Left lung (tissue), 10 donors: ENCODE results near the gene TBPL2. TPM values are rescaled to one million over a fixed set of nuclear protein-coding genes. Genes with fewer than 3 reads are reported as not detected.

ENCODE experiments used
- ATAC-seq: fragments of 200-7000 bp; cut with Tn5 transposase; one replicate; pipeline ENCODE4 v1.9.1; 2020; ENCODE audit warnings: moderate library complexity
- DNase-seq, 4 donors: peaks; one replicate each; pipeline ENCODE4 v3.0.0-alpha.2; 2013 to 2020
- H3K27ac ChIP-seq, 2 donors: fragments of 200-600 bp; sonication (generic) in 1 of 2; one replicate each; pipeline versions ENCODE4 v1.5.0 to v1.8.0; 2020 to 2021
- H3K27me3 ChIP-seq, 2 donors: fragments of 200-600 bp; sonication (generic) in 1 of 2; one replicate each; pipeline versions ENCODE4 v1.5.0 to v1.8.0; 2020 to 2021
- H3K36me3 ChIP-seq, 2 donors: fragments of 200-600 bp; sonication (generic) in 1 of 2; one replicate each; pipeline versions ENCODE4 v1.5.0 to v1.8.0; 2020 to 2021
- H3K4me1 ChIP-seq, 2 donors: fragments of 200-600 bp; one replicate each; pipeline ENCODE4 v1.8.0; 2021
- H3K4me3 ChIP-seq, 2 donors: fragments of 200-600 bp; sonication (generic) in 1 of 2; one replicate each; pipeline versions ENCODE4 v1.5.0 to v1.8.0; 2020 to 2021; ENCODE audit warnings: mild to moderate bottlenecking in 1 of 2
- H3K9me3 ChIP-seq, 2 donors: fragments of 200-600 bp; sonication (generic) in 1 of 2; one replicate each; pipeline versions ENCODE4 v1.5.0 to v1.8.0; 2020 to 2021
- intact Hi-C, 2 donors: fragments of 100-400 bp; cut with DNase I; formaldehyde crosslinking; loops; one replicate each; pipeline versions ENCODE4 v1.11.2 to v1.14.2; 2022
- polyA plus RNA-seq, 6 donors: library from polyadenylated mRNA; unstranded; fragments of 120-200 nt; gene quantifications; one replicate each; pipeline ENCODE4 v1.2.1, GENCODE V29; 2013; ENCODE audit not compliant: insufficient read length in 6 of 6
- total RNA-seq, 2 donors: library from RNA; stranded (reverse); fragmentation: NEBNext Ultra II Directional; extraction: Animal tissue kit (Norgen Biotek cat#: 25700); gene quantifications; one replicate each; pipeline ENCODE4 v1.2.1, GENCODE V29; 2021
- TF ChIP-seq, protein P1 (sequence below), 2 donors: fragments of 200-600 bp; sonication (generic) in 1 of 2; IDR thresholded peaks; one replicate each; pipeline versions ENCODE4 v1.5.0 to v1.8.0; 2021; ENCODE audit warnings: antibody characterized with exemption in 2 of 2
- donor health status: DM: no; HTN: yes; CAD: no.
- donor health status: DM: no; HTN: no; CAD: no.

The TBPL2 gene
- total and polyA plus RNA-seq, 8 donors = 0.07 to 0.22 (median 0.14) TPM; not detected in 4

DNA sequence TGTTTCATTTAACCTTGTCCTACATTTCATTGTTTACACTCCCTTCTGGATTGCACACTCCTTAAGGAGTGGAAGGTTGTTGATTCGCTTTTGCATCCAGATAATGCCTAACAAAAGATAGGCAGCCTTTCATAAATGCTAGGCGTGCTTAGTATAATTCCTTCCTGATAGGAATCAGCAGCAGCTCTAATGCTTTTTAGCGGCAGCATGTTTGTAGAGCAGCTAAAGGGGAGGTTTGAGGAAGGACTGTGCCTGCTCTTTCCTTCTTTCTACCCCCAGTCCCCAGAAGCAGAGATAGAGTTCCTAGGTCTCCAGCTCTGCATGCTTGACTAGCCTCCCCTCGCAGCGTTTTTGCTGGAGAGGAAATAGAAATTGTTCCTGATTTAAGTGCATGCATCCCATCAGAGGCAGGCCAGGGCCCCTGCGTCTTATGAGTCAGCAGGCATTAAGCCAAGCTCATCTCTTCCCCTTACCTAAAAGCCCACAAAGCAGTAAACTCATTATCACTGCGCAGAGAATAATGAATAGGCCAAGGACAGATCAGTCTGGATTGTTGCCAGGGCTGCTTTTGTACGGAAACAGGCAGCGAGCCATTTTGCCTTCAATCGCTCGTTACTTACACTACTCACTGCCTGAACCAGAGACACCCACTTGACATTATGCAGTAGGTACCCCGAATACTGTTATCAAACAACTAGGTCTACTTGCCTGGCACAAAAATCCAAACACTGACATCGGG, 14.0 kb upstream of the TBPL2 start:
- Histone ChIP-seq H3K4me3 (no peak overlapping the region), H3K27ac (no peak overlapping the region), H3K4me1 (peaks cover 0 to 14% of the 10 kb centered on the region in 2 donors), H3K27me3 (no peaks in the 10 kb centered on the region), H3K36me3 (no peaks in the 10 kb centered on the region), H3K9me3 (no peaks in the 10 kb centered on the region)
- TF ChIP-seq, protein P1, sequence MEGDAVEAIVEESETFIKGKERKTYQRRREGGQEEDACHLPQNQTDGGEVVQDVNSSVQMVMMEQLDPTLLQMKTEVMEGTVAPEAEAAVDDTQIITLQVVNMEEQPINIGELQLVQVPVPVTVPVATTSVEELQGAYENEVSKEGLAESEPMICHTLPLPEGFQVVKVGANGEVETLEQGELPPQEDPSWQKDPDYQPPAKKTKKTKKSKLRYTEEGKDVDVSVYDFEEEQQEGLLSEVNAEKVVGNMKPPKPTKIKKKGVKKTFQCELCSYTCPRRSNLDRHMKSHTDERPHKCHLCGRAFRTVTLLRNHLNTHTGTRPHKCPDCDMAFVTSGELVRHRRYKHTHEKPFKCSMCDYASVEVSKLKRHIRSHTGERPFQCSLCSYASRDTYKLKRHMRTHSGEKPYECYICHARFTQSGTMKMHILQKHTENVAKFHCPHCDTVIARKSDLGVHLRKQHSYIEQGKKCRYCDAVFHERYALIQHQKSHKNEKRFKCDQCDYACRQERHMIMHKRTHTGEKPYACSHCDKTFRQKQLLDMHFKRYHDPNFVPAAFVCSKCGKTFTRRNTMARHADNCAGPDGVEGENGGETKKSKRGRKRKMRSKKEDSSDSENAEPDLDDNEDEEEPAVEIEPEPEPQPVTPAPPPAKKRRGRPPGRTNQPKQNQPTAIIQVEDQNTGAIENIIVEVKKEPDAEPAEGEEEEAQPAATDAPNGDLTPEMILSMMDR (IDR thresholded peaks at IDR 0.05) = no peak
- intact Hi-C loops = no loop called here
- DNase-seq = peak in 1 of 4 donors; percentile 14
- peak; percentile 46 for ATAC-seq

GRCh38 chr14:55451950-55452349, 11.5 kb upstream of the TBPL2 start:
- ATAC-seq (no peak), DNase-seq (no peak)
- no peak overlapping the region for H3K4me3 ChIP-seq
- intact Hi-C loops = no loop called here
- H3K4me1 ChIP-seq = peaks cover 0 to 14% of the 10 kb centered on the region in 2 donors
- no peaks in the 10 kb centered on the region for H3K27me3 ChIP-seq
- H3K27ac ChIP-seq = no peak overlapping the region
- H3K36me3 ChIP-seq = no peaks in the 10 kb centered on the region
- H3K9me3 ChIP-seq = no peaks in the 10 kb centered on the region
- TF ChIP-seq, protein P1 (IDR thresholded peaks at IDR 0.05) = no peak

DNA sequence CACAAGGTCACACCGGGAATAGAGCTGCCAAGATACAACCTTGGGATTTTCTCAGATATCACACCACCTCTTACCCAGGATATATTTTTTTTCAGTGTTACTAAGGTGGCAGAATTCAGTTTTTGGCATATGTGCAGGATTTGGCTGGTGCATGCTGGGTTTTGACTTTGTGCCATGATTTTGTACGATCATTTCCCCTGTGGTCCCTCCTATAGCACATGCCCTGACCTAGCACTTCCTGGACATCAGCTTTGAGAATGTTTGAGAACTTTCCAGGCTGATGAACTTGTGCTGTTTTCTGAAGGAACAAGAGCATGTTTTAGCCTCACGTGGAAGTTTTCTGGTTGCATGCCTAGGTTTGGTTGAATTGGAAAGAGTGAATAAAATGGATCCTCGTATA, 11.0 kb upstream of the TBPL2 start:
- DNase-seq = no peak
- H3K36me3 ChIP-seq = no peaks in the 10 kb centered on the region
- TF ChIP-seq, protein P1 (IDR thresholded peaks at IDR 0.05) = no peak
- no peaks in the 10 kb centered on the region for H3K9me3 ChIP-seq
- no peak overlapping the region for H3K4me3 ChIP-seq
- intact Hi-C loops = no loop called here
- no peak overlapping the region for H3K27ac ChIP-seq
- H3K4me1 ChIP-seq = peaks cover 0 to 14% of the 10 kb centered on the region in 2 donors
- no peak for ATAC-seq
- H3K27me3 ChIP-seq = no peaks in the 10 kb centered on the region

GRCh38 chr14:55450987-55451386, 10.6 kb upstream of the TBPL2 start:
- TF ChIP-seq, protein P1 (IDR thresholded peaks at IDR 0.05) = no peak
- DNase-seq (no peak), ATAC-seq (no peak)
- intact Hi-C loops = no loop called here
- peaks cover 0 to 14% of the 10 kb centered on the region in 2 donors for H3K4me1 ChIP-seq
- H3K4me3 ChIP-seq = no peak overlapping the region
- H3K9me3 ChIP-seq = no peaks in the 10 kb centered on the region
- no peaks in the 10 kb centered on the region for H3K36me3 ChIP-seq
- H3K27me3 ChIP-seq = no peaks in the 10 kb centered on the region
- H3K27ac ChIP-seq = no peak overlapping the region

GRCh38 chr14:55450539-55450938, 10.1 kb upstream of the TBPL2 start:
- intact Hi-C loops = no loop called here

More at GRCh38 chr14:55450539-55450938, 10.1 kb upstream of the TBPL2 start:
- no peak overlapping the region for H3K27ac ChIP-seq
- TF ChIP-seq, protein P1 (IDR thresholded peaks at IDR 0.05) = no peak
- no peaks in the 10 kb centered on the region for H3K27me3 ChIP-seq
- H3K4me3 ChIP-seq = no peak overlapping the region
- no peaks in the 10 kb centered on the region for H3K9me3 ChIP-seq
- H3K36me3 ChIP-seq = no peaks in the 10 kb centered on the region
- H3K4me1 ChIP-seq = peaks cover 0 to 14% of the 10 kb centered on the region in 2 donors
- DNase-seq = no peak
- ATAC-seq = no peak
